Panc1 (cell line): Measurements from ENCODE around the gene CANX. TPM values are rescaled to one million over a fixed set of nuclear protein-coding genes. Genes with fewer than 3 reads are reported as not detected.

Source experiments
- ATAC-seq: fragments of 200-7000 bp; cut with Tn5 transposase; 2 replicates; pipeline ENCODE4 v1.9.1; 2020; ENCODE audit warnings: mild to moderate bottlenecking, moderate library complexity
- BruUV-seq: library from RNA; stranded (reverse); fragments of 400-500 nt; replicated peaks from 2 replicates; lab custom pipeline; 2021; lab: Mats Ljungman, UMichigan
- CTCF ChIA-PET: fragments of 300-600 bp; sonication (Branson Sonifier 250); formaldehyde crosslinking; loops from one replicate; lab custom pipeline; 2022; ENCODE audit warnings: antibody characterized with exemption; lab: Charles Lee
- POLR2A ChIA-PET: fragments of 300-600 bp; sonication (Branson Sonifier 250); formaldehyde crosslinking; loops from one replicate; lab custom pipeline; 2022; ENCODE audit warnings: antibody characterized with exemption; lab: Charles Lee
- DNase-seq: peaks from one replicate; pipeline ENCODE4 v3.0.0-alpha.2; 2010; ENCODE audit warnings: low read depth, low spot score
- H3K27ac ChIP-seq: 2 replicates; pipeline ENCODE4 v1.5.1; 2011; ENCODE audit warnings: mild to moderate bottlenecking, low read length, inconsistent platforms
- H3K27me3 ChIP-seq: fragments of 200-500 bp; sonication (Bioruptor generic); 2 replicates; pipeline ENCODE4 v1.6.0; 2014; ENCODE audit warnings: low read length, inconsistent platforms; ENCODE audit not compliant: control insufficient read depth, insufficient read depth
- H3K36me3 ChIP-seq: fragments of 200-500 bp; sonication (Bioruptor generic); 2 replicates; pipeline ENCODE4 v1.5.1; 2014; ENCODE audit warnings: inconsistent platforms, mild to moderate bottlenecking, low read length, moderate library complexity; ENCODE audit not compliant: control insufficient read depth, insufficient read depth
- H3K4me1 ChIP-seq: 2 replicates; pipeline ENCODE4 v1.5.1; 2011; ENCODE audit warnings: inconsistent platforms, mild to moderate bottlenecking, low read length, moderate library complexity; ENCODE audit not compliant: control insufficient read depth, insufficient read depth
- H3K4me3 ChIP-seq, 2 experiments: 2 replicates each; pipeline ENCODE4 v1.5.1; 2011 to 2012; ENCODE audit warnings: low read depth in 2 of 2, low read length in 2 of 2, mild to moderate bottlenecking in 2 of 2, inconsistent platforms in 1 of 2, moderate library complexity in 1 of 2
- H3K9me3 ChIP-seq: fragments of 200-500 bp; sonication (Bioruptor generic); 2 replicates; pipeline ENCODE4 v1.5.1; 2014; ENCODE audit warnings: low read depth, mild to moderate bottlenecking, inconsistent platforms, low read length, moderate library complexity; ENCODE audit not compliant: control insufficient read depth, insufficient read depth
- CTCF ChIP-seq: fragments of 450-650 bp; IDR thresholded peaks from 2 replicates; pipeline ENCODE4 v1.5.1; 2017; ENCODE audit warnings: mild to moderate bottlenecking
- POLR2AphosphoS5 ChIP-seq: IDR thresholded peaks from 2 replicates; pipeline ENCODE4 v1.6.1; 2012; ENCODE audit warnings: mild to moderate bottlenecking, low read depth, low read length, moderate library complexity
- REST ChIP-seq, 2 experiments: IDR thresholded peaks; 2 replicates each; pipeline ENCODE4 v1.6.1; 2011 to 2012; ENCODE audit warnings: low read depth in 2 of 2, control low read depth in 1 of 2, low read length in 1 of 2, mild to moderate bottlenecking in 1 of 2, moderate library complexity in 1 of 2; ENCODE audit not compliant: insufficient read depth in 1 of 2
- SIN3A ChIP-seq: IDR thresholded peaks from 2 replicates; pipeline ENCODE4 v1.6.1; 2012; ENCODE audit warnings: low read depth, mild to moderate bottlenecking, low read length, moderate library complexity, borderline replicate concordance; ENCODE audit not compliant: insufficient read depth
- TCF7L2 ChIP-seq: IDR thresholded peaks from 2 replicates; pipeline ENCODE4 v1.6.1; 2011; ENCODE audit warnings: mild to moderate bottlenecking, low read depth, low read length, inconsistent platforms
- in situ Hi-C: cut with HindIII; loops from 2 replicates; pipeline ENCODE4 v1.10.0; 2016; ENCODE audit warnings: low sequenced_read_pairs, low pct_unique_long_range_greater_than_20kb
- intact Hi-C: fragments of 100-400 bp; cut with micrococcal nuclease; formaldehyde crosslinking; loops from one replicate; pipeline ENCODE4 v1.10.0; 2022; ENCODE audit not compliant: unreplicated experiment
- total RNA-seq: library from RNA; stranded (reverse); gene quantifications from one replicate; pipeline ENCODE4 v1.2.1, GENCODE V29; 2021; ENCODE audit not compliant: unreplicated experiment

Gene CANX
- total RNA-seq, 1 experiment from 2014 or later = 707 TPM

GRCh38 chr5:179768326-179769085, 69.7 kb downstream of the CANX start:
- Histone ChIP-seq H3K4me3 (no peak overlapping the region), H3K36me3 (peaks cover 8% of the 10 kb centered on the region), H3K27me3 (no peaks in the 10 kb centered on the region), H3K27ac (no peak overlapping the region), H3K9me3 (no peaks in the 10 kb centered on the region), H3K4me1 (peaks cover 16% of the 10 kb centered on the region)
- ATAC-seq = no peak
- intact Hi-C loops = no loop called here
- ChIA-PET POLR2A (interaction anchor here (0.6 kb wide), 1 partner anchor 18 kb away, joined by 8 read pairs; no protein-coding TSS in a partner anchor), CTCF (interaction anchor here (0.6 to 0.9 kb wide), 2 partner anchors 16 to 19 kb away, joined by 6 to 10 read pairs; no protein-coding TSS in a partner anchor)
- no peak for DNase-seq
- in situ Hi-C loops = no loop called here
- TF ChIP-seq POLR2AphosphoS5 (no peak), SIN3A (no peak), TCF7L2 (no peak), REST (IDR thresholded peaks at IDR 0.05; ENCODE audit: insufficient read depth in 1 of 2, low read depth in 2 of 2, low read length in 1 of 2) (no peak), CTCF (no peak)
- no TSS peak for BruUV-seq

GRCh38 chr5:179769271-179769670, 70.5 kb downstream of the CANX start:
- peaks cover 10% of the 10 kb centered on the region for H3K4me1 ChIP-seq
- H3K27me3 ChIP-seq = no peaks in the 10 kb centered on the region
- ChIA-PET POLR2A (interaction anchor here (0.7 kb wide), 1 partner anchor 37 kb away, joined by 6 read pairs; the partner anchor contains the start of gene MAML1), CTCF (interaction anchor here (0.6 to 0.9 kb wide), 2 partner anchors 20 to 23 kb away, joined by 10 read pairs; no protein-coding TSS in a partner anchor)
- DNase-seq = no peak
- no peak overlapping the region for H3K4me3 ChIP-seq
- H3K9me3 ChIP-seq = no peaks in the 10 kb centered on the region
- intact Hi-C loops (no loop called here), in situ Hi-C loops (no loop called here)
- no TSS peak for BruUV-seq
- peaks cover 8% of the 10 kb centered on the region for H3K36me3 ChIP-seq
- TF ChIP-seq CTCF (no peak), TCF7L2 (no peak), SIN3A (no peak), REST (IDR thresholded peaks at IDR 0.05; ENCODE audit: insufficient read depth in 1 of 2, low read depth in 2 of 2, low read length in 1 of 2) (no peak), POLR2AphosphoS5 (no peak)
- no peak for ATAC-seq
- H3K27ac ChIP-seq = no peak overlapping the region
